Keratinocyte (primary cell): ENCODE measurements around the gene CHAF1A. TPM values are rescaled to one million over a fixed set of nuclear protein-coding genes. Genes with fewer than 3 reads are reported as not detected.

Source experiments
- DNase-seq: peaks from one replicate; pipeline ENCODE4 v3.0.0-alpha.2; 2011; ENCODE audit warnings: low read depth, missing footprints, low spot score
- FAIRE-seq: peaks from 2 replicates; lab custom pipeline; 2011; peaks lifted over from hg19 to GRCh38; lab: Jason Lieb, UNC
- H2AFZ ChIP-seq: 2 replicates; pipeline ENCODE4 v1.6.0; 2012; ENCODE audit warnings: low read length, control low read depth, inconsistent platforms; ENCODE audit not compliant: control insufficient read depth
- H3K27ac ChIP-seq: 2 replicates; pipeline ENCODE4 v1.5.1; 2011; ENCODE audit warnings: low read length; ENCODE audit not compliant: control insufficient read depth, insufficient read depth
- H3K27me3 ChIP-seq: 3 replicates; pipeline ENCODE4 v1.6.0; 2011; ENCODE audit warnings: low read length; ENCODE audit not compliant: control insufficient read depth, insufficient read depth; ENCODE audit errors: extremely low read depth
- H3K36me3 ChIP-seq, 2 experiments: 2 replicates in 1 of 2; 3 replicates in 1 of 2; pipeline ENCODE4 v1.5.1; 2011; ENCODE audit warnings: low read length in 2 of 2, mild to moderate bottlenecking in 1 of 2; ENCODE audit not compliant: control insufficient read depth in 2 of 2, insufficient read depth in 2 of 2; ENCODE audit errors: extremely low read depth in 1 of 2
- H3K4me1 ChIP-seq: 3 replicates; pipeline ENCODE4 v1.5.1; 2011; ENCODE audit warnings: low read length; ENCODE audit not compliant: control insufficient read depth, insufficient read depth; ENCODE audit errors: extremely low read depth
- H3K4me2 ChIP-seq: 3 replicates; pipeline ENCODE4 v1.6.0; 2011; ENCODE audit warnings: low read depth, low read length; ENCODE audit not compliant: control insufficient read depth, insufficient read depth; ENCODE audit errors: extremely low read depth
- H3K4me3 ChIP-seq, 3 experiments: fragments of 200-600 bp in 1 of 3; sonication (generic) in 1 of 3; 2 replicates in 2 of 3; 3 replicates in 1 of 3; pipeline ENCODE4 v1.5.1; 2011 to 2016; ENCODE audit warnings: low read length in 3 of 3, mild to moderate bottlenecking in 3 of 3, control low read depth in 2 of 3, inconsistent platforms in 1 of 3, low read depth in 1 of 3, mixed read lengths in 1 of 3, mixed run types in 1 of 3, moderate library complexity in 1 of 3; ENCODE audit not compliant: control insufficient read depth in 2 of 3, insufficient read depth in 2 of 3; ENCODE audit errors: extremely low read depth in 1 of 3
- H3K79me2 ChIP-seq: 2 replicates; pipeline ENCODE4 v1.6.0; 2012; ENCODE audit warnings: low read length; ENCODE audit not compliant: control insufficient read depth, insufficient read depth
- H3K9ac ChIP-seq: 3 replicates; pipeline ENCODE4 v1.6.0; 2011; ENCODE audit warnings: low read length; ENCODE audit not compliant: control insufficient read depth, insufficient read depth; ENCODE audit errors: extremely low read depth
- H3K9me1 ChIP-seq: 3 replicates; pipeline ENCODE4 v1.6.0; 2011; ENCODE audit warnings: low read length; ENCODE audit not compliant: control insufficient read depth, insufficient read depth; ENCODE audit errors: extremely low read depth
- H3K9me3 ChIP-seq: 2 replicates; pipeline ENCODE4 v1.5.1; 2012; ENCODE audit warnings: low read depth, low read length; ENCODE audit not compliant: control insufficient read depth
- H4K20me1 ChIP-seq: 3 replicates; pipeline ENCODE4 v1.6.0; 2011; ENCODE audit warnings: low read length; ENCODE audit not compliant: control insufficient read depth, insufficient read depth; ENCODE audit errors: extremely low read depth
- CTCF ChIP-seq, 3 experiments: IDR thresholded peaks in 1 of 3; conservative IDR thresholded peaks in 1 of 3; optimal IDR thresholded peaks in 1 of 3; 2 replicates in 2 of 3; 3 replicates in 1 of 3; pipeline versions ENCODE3 to v1.5.1; 2011; ENCODE audit warnings: low read length in 3 of 3, mild to moderate bottlenecking in 3 of 3, moderate library complexity in 2 of 3, control low read depth in 1 of 3, inconsistent platforms in 1 of 3; ENCODE audit not compliant: insufficient read depth in 2 of 3; ENCODE audit errors: extremely low read depth in 1 of 3
- EZH2 ChIP-seq: IDR thresholded peaks from one replicate; pipeline ENCODE4 v1.6.1; 2012; ENCODE audit warnings: inconsistent platforms, mild to moderate bottlenecking, low read length, moderate library complexity
- dilution Hi-C: fragments of 300-500 bp; cut with MboI; formaldehyde crosslinking; loops from one replicate; pipeline ENCODE4 v1.7.0; 2020; ENCODE audit warnings: low sequenced_read_pairs; ENCODE audit not compliant: extremely low pct_ligation_motif_present
- polyA plus RNA-seq, 5 experiments: library from polyadenylated mRNA; depleted of rRNA in 3 of 5; stranded (reverse) in 3 of 5; stranded (forward) in 1 of 5; unstranded in 1 of 5; fragments of >200 nt; gene quantifications; 1 replicate in 1 of 5; 2 replicates in 3 of 5; 3 replicates in 1 of 5; pipeline versions ENCODE4 v1.2.1 to v1.2.3, GENCODE V29; 2011 to 2012; ENCODE audit warnings: missing spikeins in 2 of 5, low read depth in 1 of 5, low replicate concordance in 1 of 5

Gene CHAF1A
- polyA plus RNA-seq, 1 donor (not counting 4 experiments of a cell fraction or from before 2014, with no cell fraction given) = 10.6 TPM

DNA sequence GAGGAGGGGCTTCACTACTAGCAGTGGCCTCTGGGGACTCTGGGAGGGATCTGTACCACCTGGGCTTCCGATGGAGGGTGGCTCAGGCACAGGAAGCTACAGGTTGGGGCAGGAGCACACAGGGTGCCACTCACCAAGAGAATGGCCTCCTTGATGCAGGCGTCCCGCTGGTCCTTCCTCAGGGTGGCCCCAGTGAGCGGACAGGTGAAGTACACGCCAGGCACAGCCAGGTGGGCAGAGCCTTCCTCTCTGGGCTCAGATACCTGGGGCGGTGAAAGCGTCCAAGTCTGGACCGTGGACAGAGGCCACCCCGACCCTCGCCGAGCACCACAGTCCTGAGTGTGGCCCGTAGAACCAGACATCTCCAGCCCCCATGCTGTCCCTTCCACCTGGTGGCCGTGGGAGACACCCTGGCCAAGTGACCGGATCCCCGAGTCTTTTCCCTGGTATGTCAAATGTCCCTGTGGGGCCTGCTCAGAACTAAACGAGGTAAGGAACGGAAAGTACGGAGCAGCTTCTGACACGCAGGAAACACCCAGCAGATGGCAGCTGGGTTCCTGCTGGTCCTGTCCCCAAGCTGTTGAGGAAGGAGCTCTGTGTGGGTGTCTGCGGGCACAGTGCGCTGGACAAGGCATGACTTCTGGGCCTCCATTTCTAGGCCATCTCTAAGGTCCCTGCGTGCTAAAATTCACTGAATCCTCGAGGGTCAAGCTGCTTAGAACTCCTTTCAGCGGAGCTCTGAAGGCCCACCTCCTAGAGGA, 50.0 kb downstream of the CHAF1A start:
- Histone ChIP-seq H4K20me1 (no peaks in the 10 kb centered on the region), H3K79me2 (peaks cover 25% of the 10 kb centered on the region), H3K4me2 (no peak overlapping the region), H2AFZ (no peak overlapping the region), H3K36me3 (peaks cover 30 to 39% of the 10 kb centered on the region in 2 experiments), H3K9me3 (no peaks in the 10 kb centered on the region), H3K27me3 (no peaks in the 10 kb centered on the region), H3K4me3 (no peak overlapping the region), H3K4me1 (peaks cover 31% of the 10 kb centered on the region), H3K9ac (no peak overlapping the region), H3K27ac (no peak overlapping the region), H3K9me1 (no peaks in the 10 kb centered on the region)
- DNase-seq = no peak
- dilution Hi-C loops = no loop called here
- TF ChIP-seq CTCF (optimal IDR thresholded peaks at IDR 0.05 in 1 of 3, IDR thresholded peaks at IDR 0.05 in 1 of 3, conservative IDR thresholded peaks at IDR 0.05 in 1 of 3; ENCODE audit: extremely low read depth in 1 of 3, insufficient read depth in 2 of 3, low read length in 3 of 3) (no peak), EZH2 (no peak)
- no peak for FAIRE-seq

DNA sequence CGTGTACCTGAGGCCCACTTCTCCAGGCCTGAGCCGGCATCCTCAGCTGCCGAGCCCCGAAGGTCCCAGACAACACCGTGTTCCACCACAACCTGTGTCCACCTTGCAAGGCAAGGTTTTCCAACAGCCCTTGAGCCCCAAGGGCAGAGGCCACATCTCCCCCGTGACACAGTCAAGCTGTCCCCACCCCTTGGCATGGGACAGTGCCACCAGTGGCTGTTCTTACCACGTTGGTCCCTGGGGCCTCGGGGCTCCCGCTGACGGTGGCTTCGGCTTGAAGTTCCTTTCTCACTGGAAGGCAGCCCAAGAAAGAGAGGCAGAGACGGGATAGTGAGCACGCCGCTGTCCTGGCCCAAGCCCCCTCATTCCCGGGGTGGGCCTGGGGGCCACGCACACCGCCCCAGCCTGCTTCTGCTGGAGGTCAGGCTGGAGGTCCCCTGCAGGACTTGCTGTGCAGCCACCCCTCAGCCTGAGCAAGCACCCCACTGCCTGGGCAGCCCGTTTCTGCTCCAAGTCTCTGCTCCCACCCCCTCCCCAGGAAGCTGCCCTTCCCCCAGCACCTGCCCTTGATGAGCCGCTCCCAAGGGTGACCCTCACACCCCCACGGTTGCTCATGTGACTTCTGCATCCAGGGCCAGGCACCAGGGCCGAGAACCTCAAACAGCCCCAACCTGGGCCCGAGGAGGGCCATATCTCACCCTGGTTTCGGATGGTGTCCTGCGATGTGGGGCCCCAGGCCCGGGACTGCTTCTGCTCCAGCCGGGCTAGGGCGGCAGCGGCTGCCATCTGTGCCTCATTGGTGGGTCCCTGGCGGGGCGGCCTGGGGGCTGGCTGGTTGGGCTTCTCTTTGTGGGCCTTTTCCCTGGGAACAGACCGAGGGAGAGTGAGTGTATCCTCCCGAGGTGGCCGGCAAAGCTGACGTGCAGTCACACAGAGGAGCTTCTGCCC, 51.1 kb downstream of the CHAF1A start:
- no peak overlapping the region for H2AFZ ChIP-seq
- dilution Hi-C loops = no loop called here
- no peak overlapping the region for H3K4me3 ChIP-seq
- H3K27me3 ChIP-seq = no peaks in the 10 kb centered on the region
- peaks cover 25% of the 10 kb centered on the region for H3K79me2 ChIP-seq
- H3K9ac ChIP-seq = no peak overlapping the region
- peaks cover 21 to 30% of the 10 kb centered on the region in 2 experiments for H3K36me3 ChIP-seq
- no peaks in the 10 kb centered on the region for H4K20me1 ChIP-seq
- FAIRE-seq (no peak), DNase-seq (no peak)
- H3K4me1 ChIP-seq = peaks cover 31% of the 10 kb centered on the region
- H3K9me3 ChIP-seq = no peaks in the 10 kb centered on the region
- H3K27ac ChIP-seq = no peak overlapping the region
- no peak overlapping the region for H3K4me2 ChIP-seq
- TF ChIP-seq EZH2 (no peak), CTCF (optimal IDR thresholded peaks at IDR 0.05 in 1 of 3, IDR thresholded peaks at IDR 0.05 in 1 of 3, conservative IDR thresholded peaks at IDR 0.05 in 1 of 3; ENCODE audit: extremely low read depth in 1 of 3, insufficient read depth in 2 of 3, low read length in 3 of 3) (no peak)
- no peaks in the 10 kb centered on the region for H3K9me1 ChIP-seq
